Measurements from ENCODE around the gene PABPN1L. TPM values are rescaled to one million over a fixed set of nuclear protein-coding genes. Genes with fewer than 3 reads are reported as not detected.

Gene PABPN1L
- not detected in 2 replicates for total RNA-seq

DNA sequence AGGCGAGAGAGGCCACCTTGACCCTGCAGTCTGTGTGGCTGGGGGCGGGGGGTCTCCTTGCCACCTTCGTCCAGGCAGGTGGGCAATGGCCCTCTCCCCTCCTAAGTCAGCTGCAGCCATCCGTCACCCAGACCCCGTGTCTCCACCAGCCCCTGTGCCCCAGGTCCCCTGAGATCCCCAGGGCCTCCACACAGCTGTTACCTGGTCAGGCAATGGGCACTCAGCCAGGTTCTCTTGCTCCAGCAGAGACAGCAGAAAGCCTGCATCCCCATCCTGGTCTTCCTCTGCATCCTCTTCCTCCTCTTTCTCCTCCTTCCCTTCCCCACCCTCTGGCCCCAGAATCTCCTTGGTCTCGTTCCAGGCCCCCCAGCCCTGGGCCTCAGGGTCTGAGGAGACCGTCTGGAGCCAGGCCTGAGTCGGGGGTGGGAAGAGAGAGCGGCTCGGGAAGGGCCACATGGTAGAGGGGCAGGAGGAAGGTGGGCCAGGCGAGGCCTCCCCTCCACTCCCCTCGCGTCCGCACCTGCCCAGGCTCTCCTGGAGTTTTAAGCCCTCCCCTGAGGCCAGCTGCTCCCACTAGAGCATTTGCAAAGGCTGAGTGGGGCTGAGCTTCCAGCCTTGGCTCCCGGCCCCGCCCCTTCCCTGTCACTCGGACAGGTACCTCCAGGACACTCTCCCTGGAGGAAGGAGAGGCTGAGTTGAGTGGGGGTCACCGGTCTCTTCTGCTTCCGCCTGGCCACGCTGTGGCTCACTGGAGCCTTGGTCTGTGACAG is at the start of gene PABPN1L:
PABPN1L (minus strand) TSS at position 510 of the 770 bp plus-strand sequence; CDS start at position 456, 54 bp downstream.

DNA sequence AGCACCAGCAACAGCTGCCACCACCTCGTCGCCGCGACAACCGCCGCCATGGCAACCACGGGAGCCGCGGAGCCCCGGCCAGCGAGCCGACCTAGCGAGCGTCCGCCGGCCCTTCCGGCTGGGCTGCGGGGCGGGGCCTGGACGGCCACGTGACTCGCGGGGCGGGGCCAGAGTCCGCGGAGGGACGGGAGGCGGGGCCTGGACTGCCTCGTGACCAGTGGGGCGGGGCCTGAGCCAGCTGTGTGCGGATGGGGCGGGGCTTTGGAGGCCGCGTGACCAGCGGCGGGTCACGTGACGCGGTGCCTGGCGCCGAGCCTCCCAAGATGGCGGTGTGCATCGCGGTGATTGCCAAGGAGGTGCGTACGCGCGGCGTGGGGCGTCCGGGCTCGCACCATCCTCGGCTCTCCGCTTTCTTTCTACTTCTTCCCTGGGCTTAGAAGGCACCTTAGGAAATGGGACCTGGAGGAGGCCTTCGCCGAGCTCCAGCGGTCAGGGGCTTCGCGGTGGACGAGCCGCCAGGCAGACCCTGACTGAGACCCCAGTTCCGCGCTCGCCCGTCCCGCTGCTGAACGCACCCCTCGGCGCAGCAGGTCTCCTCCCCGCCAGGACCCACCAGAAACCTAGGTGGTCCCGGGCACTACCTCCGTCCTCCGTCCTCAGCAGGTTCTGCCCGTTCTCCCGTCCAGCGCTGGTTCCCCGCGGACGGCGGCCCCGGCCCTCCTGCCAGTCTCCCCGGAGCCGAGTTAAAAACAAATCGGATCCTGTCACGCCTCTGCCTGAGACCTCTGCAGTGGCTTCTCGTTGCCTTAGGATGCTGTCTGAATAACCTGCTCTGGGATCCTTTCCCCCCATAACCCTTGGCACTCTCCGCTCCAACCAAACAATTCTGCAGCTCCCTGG is 9.4 kb downstream of the PABPN1L start, which contains the start of the genes GALNS and TRAPPC2L:
GALNS (minus strand) TSS at position 120 of the 900 bp plus-strand sequence; CDS start at position 50, 70 bp downstream.
TRAPPC2L (plus strand) TSS at position 300 of the 900 bp plus-strand sequence; CDS start at position 324, 24 bp downstream.

Other genes with a start within 250 kb of the PABPN1L start
- 0.09 TPM in 1 of 2 replicates, not detected in the other for gene IL17C, start 228.1 kb downstream of the PABPN1L start, total RNA-seq
- gene CYBA, start 215.6 kb downstream of the PABPN1L start, total RNA-seq = 114 and 129 TPM in 2 replicates
- gene MVD, start 203.6 kb downstream of the PABPN1L start, total RNA-seq = 36.1 and 36.8 TPM in 2 replicates
- under 0.01 and 0.09 TPM in 2 replicates for gene SNAI3, start 180.2 kb downstream of the PABPN1L start, total RNA-seq
- gene RNF166, start 160.3 kb downstream of the PABPN1L start, total RNA-seq = 15.9 and 19.5 TPM in 2 replicates
- 24.8 TPM in 2 replicates for gene CTU2, start 160.2 kb downstream of the PABPN1L start, total RNA-seq
- gene PIEZO1, start 81.4 kb downstream of the PABPN1L start, total RNA-seq = 205 and 395 TPM in 2 replicates
- gene CDT1, start 62.9 kb downstream of the PABPN1L start, total RNA-seq = 4.0 and 7.5 TPM in 2 replicates
- 102 and 118 TPM in 2 replicates for gene APRT, start 54.7 kb downstream of the PABPN1L start, total RNA-seq
- gene GALNS, start 9.7 kb downstream of the PABPN1L start, total RNA-seq = 10.8 and 21.0 TPM in 2 replicates
- gene TRAPPC2L, start 9.5 kb downstream of the PABPN1L start, total RNA-seq = 44.1 and 79.7 TPM in 2 replicates
- gene CBFA2T3, start 110.5 kb upstream of the PABPN1L start, total RNA-seq = not detected in 2 replicates
- 20.2 and 27.3 TPM in 2 replicates for gene ACSF3, start 227.2 kb upstream of the PABPN1L start, total RNA-seq